Endothelial cell of umbilical vein (primary cell): Measurements from ENCODE around the gene CTSC. TPM values are rescaled to one million over a fixed set of nuclear protein-coding genes. Genes with fewer than 3 reads are reported as not detected.

Experiments
- BruUV-seq: library from RNA; stranded (reverse); fragments of 400-500 nt; replicated peaks from 2 replicates; lab custom pipeline; 2021; lab: Mats Ljungman, UMichigan
- CTCF ChIA-PET: fragments of 300-600, 350-600 bp; sonication (Branson Sonifier 250); formaldehyde crosslinking; loops from one replicate; lab custom pipeline; 2021; ENCODE audit warnings: antibody characterized with exemption, inconsistent platforms; lab: Charles Lee
- POLR2A ChIA-PET: fragments of 300-600, 350-600 bp; sonication (Branson Sonifier 250); formaldehyde crosslinking; loops from one replicate; lab custom pipeline; 2021; ENCODE audit warnings: antibody characterized with exemption, inconsistent platforms; lab: Charles Lee
- DNase-seq: peaks from one replicate; pipeline ENCODE4 v3.0.0-alpha.2; 2011; ENCODE audit warnings: low read depth, low spot score
- FAIRE-seq: peaks from 2 replicates; lab custom pipeline; 2011; peaks lifted over from hg19 to GRCh38; lab: Jason Lieb, UNC
- H2AFZ ChIP-seq: 2 replicates; pipeline ENCODE4 v1.6.0; 2012; ENCODE audit warnings: low read depth, low read length, control low read depth, inconsistent platforms
- H3K27ac ChIP-seq: 2 replicates; pipeline ENCODE4 v1.5.1; 2011; ENCODE audit warnings: low read depth, mild to moderate bottlenecking, control low read depth, low read length, moderate library complexity; ENCODE audit not compliant: insufficient read depth
- H3K27me3 ChIP-seq, 2 experiments: 2 replicates each; pipeline versions ENCODE4 v1.6.0 to v1.6.1; 2011; ENCODE audit warnings: low read length in 2 of 2, mixed read lengths in 1 of 2; ENCODE audit not compliant: control insufficient read depth in 2 of 2, insufficient read depth in 2 of 2
- H3K36me3 ChIP-seq, 2 experiments: 2 replicates in 1 of 2; 3 replicates in 1 of 2; pipeline ENCODE4 v1.5.1; 2011; ENCODE audit warnings: low read length in 2 of 2, mild to moderate bottlenecking in 1 of 2, moderate library complexity in 1 of 2; ENCODE audit not compliant: control insufficient read depth in 2 of 2, insufficient read depth in 2 of 2; ENCODE audit errors: extremely low read depth in 1 of 2
- H3K4me1 ChIP-seq: 3 replicates; pipeline ENCODE4 v1.5.1; 2011; ENCODE audit warnings: mild to moderate bottlenecking, low read length; ENCODE audit not compliant: control insufficient read depth, insufficient read depth; ENCODE audit errors: extremely low read depth
- H3K4me2 ChIP-seq: 2 replicates; pipeline ENCODE4 v1.6.1; 2011; ENCODE audit warnings: low read length, control low read depth, mixed read lengths; ENCODE audit not compliant: insufficient read depth
- H3K4me3 ChIP-seq, 3 experiments: fragments of 200-600 bp in 1 of 3; sonication (generic), shearing (Covaris generic) in 1 of 3; replicated peaks in 1 of 3; 2 replicates each; pipeline ENCODE4 v1.5.1; 2011 to 2016; ENCODE audit warnings: control low read depth in 3 of 3, low read length in 3 of 3, mild to moderate bottlenecking in 2 of 3, inconsistent platforms in 1 of 3, low read depth in 1 of 3, moderate library complexity in 1 of 3; ENCODE audit not compliant: insufficient read depth in 1 of 3
- H3K79me2 ChIP-seq: 2 replicates; pipeline ENCODE4 v1.6.0; 2012; ENCODE audit warnings: low read length, inconsistent platforms; ENCODE audit not compliant: control insufficient read depth, insufficient read depth
- H3K9ac ChIP-seq: replicated peaks from 2 replicates; pipeline ENCODE3; 2011; ENCODE audit warnings: low read length, control low read depth; ENCODE audit not compliant: insufficient read depth; ENCODE audit errors: extremely low read depth
- H3K9me1 ChIP-seq: replicated peaks from 3 replicates; pipeline ENCODE4 v1.6.0; 2011; ENCODE audit warnings: mild to moderate bottlenecking, low read length; ENCODE audit not compliant: control insufficient read depth, insufficient read depth; ENCODE audit errors: extremely low read depth
- H3K9me3 ChIP-seq: replicated peaks from 2 replicates; pipeline ENCODE4 v1.5.1; 2012; ENCODE audit warnings: low read length, inconsistent platforms; ENCODE audit not compliant: control insufficient read depth, insufficient read depth
- H4K20me1 ChIP-seq: replicated peaks from 2 replicates; pipeline ENCODE3; 2011; ENCODE audit warnings: mild to moderate bottlenecking, low read length; ENCODE audit not compliant: control insufficient read depth, insufficient read depth; ENCODE audit errors: extremely low read depth
- CTCF ChIP-seq, 2 donors: IDR thresholded peaks; 1 replicate in 1 of 2; 2 replicates in 1 of 2; pipeline ENCODE4 v1.5.1; 2011; ENCODE audit warnings: low read length in 2 of 2, mild to moderate bottlenecking in 2 of 2, moderate library complexity in 2 of 2, control low read depth in 1 of 2, inconsistent platforms in 1 of 2, low read depth in 1 of 2; ENCODE audit not compliant: insufficient read depth in 1 of 2; ENCODE audit errors: extremely low read depth in 1 of 2
- EZH2 ChIP-seq: IDR thresholded peaks from 2 replicates; pipeline ENCODE4 v1.6.1; 2012; ENCODE audit warnings: borderline replicate concordance, low read depth, mild to moderate bottlenecking, moderate library complexity, low read length, inconsistent platforms; ENCODE audit not compliant: severe bottlenecking
- FOS ChIP-seq: IDR thresholded peaks from 2 replicates; pipeline ENCODE4 v1.6.1; 2011; ENCODE audit warnings: mild to moderate bottlenecking, low read length, moderate library complexity, borderline replicate concordance; ENCODE audit not compliant: insufficient read depth
- GATA2 ChIP-seq: IDR thresholded peaks from 2 replicates; pipeline ENCODE4 v1.7.0; 2011; ENCODE audit warnings: low read depth, mild to moderate bottlenecking, moderate library complexity, mixed read lengths, low read length; ENCODE audit not compliant: insufficient read length, insufficient read depth
- MAX ChIP-seq: IDR thresholded peaks from 2 replicates; pipeline ENCODE4 v1.6.1; 2011; ENCODE audit not compliant: insufficient read depth, insufficient read length
- MYC ChIP-seq: IDR thresholded peaks from one replicate; pipeline ENCODE4 v1.6.1; 2011; ENCODE audit warnings: mild to moderate bottlenecking, low read depth, low read length
- POLR2A ChIP-seq: IDR thresholded peaks from 2 replicates; pipeline ENCODE4 v1.6.1; 2012; ENCODE audit warnings: low read depth, mild to moderate bottlenecking, control low read depth, low read length
- POLR2AphosphoS5 ChIP-seq: IDR thresholded peaks from 2 replicates; pipeline ENCODE4 v1.6.1; 2012; ENCODE audit warnings: low read depth, mild to moderate bottlenecking, control low read depth, low read length, moderate library complexity; ENCODE audit not compliant: insufficient read depth
- dilution Hi-C: fragments of 300-500 bp; cut with MboI; formaldehyde crosslinking; loops from one replicate; pipeline ENCODE4 v1.15.0; 2019; ENCODE audit warnings: low sequenced_read_pairs; ENCODE audit not compliant: extremely low pct_ligation_motif_present
- intact Hi-C: fragments of 100-400 bp; cut with micrococcal nuclease; formaldehyde crosslinking; loops from one replicate; pipeline ENCODE4 v1.10.0; 2022
- polyA plus RNA-seq, 4 experiments: library from polyadenylated mRNA; depleted of rRNA in 3 of 4; stranded (reverse) in 3 of 4; unstranded in 1 of 4; fragments of >200 nt; gene quantifications; 2 replicates each; pipeline versions ENCODE4 v1.2.1 to v1.2.3, GENCODE V29; 2011 to 2012; ENCODE audit warnings: missing spikeins in 1 of 4
- total RNA-seq: library from RNA; stranded (reverse); gene quantifications from 2 replicates; pipeline ENCODE4 v1.2.3, GENCODE V29; 2021

Gene CTSC
- total and polyA plus RNA-seq, 2 donors (not counting 3 experiments of a cell fraction or from before 2014, with no cell fraction given) = 130 to 186 TPM

GRCh38 chr11:88355887-88356286 lies 18.4 kb upstream of the CTSC start:
- no peak for FAIRE-seq
- Histone ChIP-seq H4K20me1 (no peaks in the 10 kb centered on the region), H3K79me2 (no peaks in the 10 kb centered on the region), H3K9ac (no peak overlapping the region), H3K4me2 (no peak overlapping the region), H3K9me1 (no peaks in the 10 kb centered on the region), H3K27me3 (no peaks in the 10 kb centered on the region), H3K4me3 (no peak overlapping the region), H3K9me3 (no peaks in the 10 kb centered on the region), H2AFZ (no peak overlapping the region), H3K27ac (no peak overlapping the region), H3K4me1 (no peaks in the 10 kb centered on the region), H3K36me3 (no peaks in the 10 kb centered on the region)
- intact Hi-C loops = no loop called here
- CTCF ChIA-PET = interaction anchor here (1.4 to 2.6 kb wide), 2 partner anchors 47 to 188 kb away, joined by 3 to 11 read pairs; no protein-coding TSS in a partner anchor
- no TSS peak for BruUV-seq
- dilution Hi-C loops = no loop called here
- no peak for DNase-seq
- TF ChIP-seq MAX (no peak), POLR2AphosphoS5 (no peak), GATA2 (no peak), EZH2 (no peak), POLR2A (no peak)
- POLR2A ChIA-PET = no interaction called here

- dilution Hi-C loops (no loop called here), intact Hi-C loops (no loop called here)
- Histone ChIP-seq H4K20me1 (no peaks in the 10 kb centered on the region), H3K9ac (no peak overlapping the region), H2AFZ (no peak overlapping the region), H3K4me1 (no peaks in the 10 kb centered on the region), H3K4me2 (no peak overlapping the region), H3K79me2 (no peaks in the 10 kb centered on the region), H3K9me3 (no peaks in the 10 kb centered on the region), H3K27me3 (no peaks in the 10 kb centered on the region), H3K27ac (no peak overlapping the region), H3K36me3 (no peaks in the 10 kb centered on the region), H3K9me1 (no peaks in the 10 kb centered on the region), H3K4me3 (no peak overlapping the region)
- DNase-seq (no peak), FAIRE-seq (no peak)
- POLR2A ChIA-PET = no interaction called here
- TF ChIP-seq POLR2A (no peak), MAX (no peak), EZH2 (no peak), GATA2 (no peak), CTCF (IDR thresholded peaks at IDR 0.05; ENCODE audit: extremely low read depth in 1 of 2, insufficient read depth in 1 of 2, low read depth in 1 of 2, low read length in 2 of 2) (no peak), FOS (no peak), POLR2AphosphoS5 (no peak), MYC (no peak)
- CTCF ChIA-PET = interaction anchor here (2.6 kb wide), 1 partner anchor 189 kb away, joined by 11 read pairs; no protein-coding TSS in a partner anchor
- BruUV-seq = no TSS peak
Measured at GRCh38 chr11:88354912-88355311, 17.4 kb upstream of the CTSC start.
